ENCODE data around the gene MRM1.
"Not testable (repeated sequence)": the region's sequence is repeated elsewhere in the genome, so short reads cannot be mapped to it uniquely, and the experiment has no call there.

Gene MRM1

GRCh38 chr17:36600936-36601302 lies 464 bp upstream of the MRM1 start:
- no peak for DNase-seq (ENCODE audit: low spot score)

GRCh38 chr17:36602030-36602748 lies 806 bp downstream of the MRM1 start:
- DNase-seq (ENCODE audit: low spot score): no peak

GRCh38 chr17:36602924-36603384 lies 1.6 kb downstream of the MRM1 start:
- DNase-seq (ENCODE audit: low spot score): peak; percentile 54

- DNase-seq (ENCODE audit: low spot score): not testable (repeated sequence)
These were observed 3.6 kb downstream of the MRM1 start for GRCh38 chr17:36605028-36605427.

- DNase-seq (ENCODE audit: low spot score): no peak
These were observed 6.9 kb downstream of the MRM1 start for GRCh38 chr17:36608280-36608679.

- DNase-seq (ENCODE audit: low spot score): no peak
These were observed 7.6 kb downstream of the MRM1 start for GRCh38 chr17:36608794-36609497.

GRCh38 chr17:36609498-36609862 lies 8.1 kb downstream of the MRM1 start:
- no peak for DNase-seq (ENCODE audit: low spot score)

GRCh38 chr17:36610474-36610873 lies 9.1 kb downstream of the MRM1 start:
- DNase-seq (ENCODE audit: low spot score): no peak

- DNase-seq (ENCODE audit: low spot score): no peak
These were observed 10.1 kb downstream of the MRM1 start for GRCh38 chr17:36611345-36612072.

- no peak for DNase-seq (ENCODE audit: low spot score)
These were observed 10.9 kb downstream of the MRM1 start for GRCh38 chr17:36612323-36612722.

- no peak for DNase-seq (ENCODE audit: low spot score)
These were observed 11.8 kb downstream of the MRM1 start for GRCh38 chr17:36613155-36613554.

GRCh38 chr17:36614081-36614480 lies 12.7 kb downstream of the MRM1 start:
- no peak for DNase-seq (ENCODE audit: low spot score)

- no peak for DNase-seq (ENCODE audit: low spot score)
These were observed 13.6 kb downstream of the MRM1 start for GRCh38 chr17:36614933-36615332.

- no peak for DNase-seq (ENCODE audit: low spot score)
These were observed 15.0 kb downstream of the MRM1 start for GRCh38 chr17:36616061-36617029.

GRCh38 chr17:36617773-36618172 lies 16.4 kb downstream of the MRM1 start:
- no peak for DNase-seq (ENCODE audit: low spot score)

GRCh38 chr17:36623281-36623680 lies 21.9 kb downstream of the MRM1 start:
- no peak for DNase-seq (ENCODE audit: low spot score)

- no peak for DNase-seq (ENCODE audit: low spot score)
These were observed 23.8 kb downstream of the MRM1 start for GRCh38 chr17:36625188-36625587.

GRCh38 chr17:36627101-36627500 lies 25.7 kb downstream of the MRM1 start:
- no peak for DNase-seq (ENCODE audit: low spot score)

- DNase-seq (ENCODE audit: low spot score): no peak
These were observed 27.2 kb downstream of the MRM1 start for GRCh38 chr17:36628576-36628975.

GRCh38 chr17:36629252-36629847 lies 28.0 kb downstream of the MRM1 start:
- peak; percentile 63 for DNase-seq (ENCODE audit: low spot score)

- DNase-seq (ENCODE audit: low spot score): no peak
These were observed 28.7 kb downstream of the MRM1 start for GRCh38 chr17:36629970-36630502.

All from COLO829 (cell line).